COLO668 (cell line): ENCODE data around the gene EPS15.
"Not testable (repeated sequence)": the region's sequence is repeated elsewhere in the genome, so short reads cannot be mapped to it uniquely, and the experiment has no call there.

Source experiments
- DNase-seq: peaks from one replicate; lab custom pipeline; 2025; ENCODE audit not compliant: unreplicated experiment; lab: John Stamatoyannopoulos, UW

EPS15 gene

DNA sequence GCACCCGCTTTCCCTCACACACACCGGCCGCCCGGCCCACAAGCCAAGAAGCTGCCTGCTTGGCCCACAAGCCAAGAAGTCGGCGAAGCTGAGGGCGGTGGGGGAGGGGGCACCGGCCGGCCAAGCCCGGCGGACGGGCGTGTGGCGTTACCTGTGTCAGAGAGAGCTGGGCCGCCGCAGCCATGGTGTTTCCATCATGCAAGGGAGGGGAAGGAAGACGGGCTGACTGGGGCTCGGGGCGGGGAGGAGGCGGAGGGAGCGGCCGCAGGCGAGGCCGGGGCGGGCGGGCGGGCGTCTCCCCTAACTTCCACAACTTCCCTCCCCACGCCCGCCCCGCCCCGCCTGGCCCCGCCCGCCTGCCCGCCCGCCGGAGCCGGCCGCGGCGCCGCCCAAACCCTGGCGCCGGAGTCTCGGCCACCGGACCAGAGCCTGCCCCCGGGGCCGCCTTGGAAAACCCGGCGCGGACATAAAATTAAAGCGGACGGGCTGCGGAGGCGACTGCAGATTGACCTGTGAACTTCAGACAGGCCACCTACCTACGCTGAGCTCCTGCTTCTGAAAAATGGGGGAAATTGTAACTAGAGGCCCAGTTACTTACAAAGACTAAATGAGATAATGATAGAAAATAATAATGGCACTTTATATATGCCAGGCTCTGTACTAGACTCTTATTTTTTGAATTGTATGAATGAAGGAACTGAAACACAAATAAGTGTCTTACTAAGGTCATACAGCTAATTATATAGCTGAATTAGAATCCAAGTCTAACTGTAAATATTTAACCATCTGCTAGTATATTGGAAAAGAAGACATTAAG, at the start of gene EPS15:
TSS of gene EPS15 (minus strand) at position 219 of the 817 bp plus-strand sequence. CDS start at position 184, 35 bp downstream.
- peak; percentile 97 for DNase-seq

DNA sequence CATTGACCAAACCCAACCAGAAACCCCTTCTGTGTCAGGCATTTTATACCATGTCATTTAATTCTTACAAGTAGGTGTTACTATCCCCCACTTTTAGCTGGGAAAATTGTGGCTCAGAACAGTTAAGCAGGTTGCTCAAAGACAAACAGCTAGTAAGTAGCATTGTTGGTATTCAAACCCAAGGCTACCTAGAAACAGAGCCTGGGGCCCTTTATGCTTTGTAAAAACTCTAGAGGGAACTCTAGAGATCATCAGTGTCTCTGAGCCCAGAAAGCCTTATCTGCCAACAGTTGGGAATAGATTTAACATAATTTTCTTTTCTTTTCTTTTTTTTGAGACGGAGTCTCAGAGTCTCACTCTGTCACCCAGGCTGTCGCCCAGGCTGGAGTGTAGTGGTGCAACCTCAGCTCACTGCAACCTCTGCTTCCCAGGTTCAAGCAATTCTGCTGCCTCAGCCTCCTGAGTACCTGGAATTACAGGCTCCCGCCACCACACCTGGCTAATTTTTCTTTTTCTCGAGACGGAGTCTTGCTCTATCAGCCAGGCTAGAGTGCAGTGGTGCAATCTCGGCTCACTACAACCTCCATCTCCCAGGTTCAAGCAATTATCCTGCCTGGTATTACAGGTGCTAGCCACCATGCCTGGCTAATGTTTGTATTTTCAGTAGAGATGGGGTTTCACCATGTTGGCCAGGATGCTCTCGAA, 49.3 kb upstream of the EPS15 start:
- DNase-seq: no peak

DNA sequence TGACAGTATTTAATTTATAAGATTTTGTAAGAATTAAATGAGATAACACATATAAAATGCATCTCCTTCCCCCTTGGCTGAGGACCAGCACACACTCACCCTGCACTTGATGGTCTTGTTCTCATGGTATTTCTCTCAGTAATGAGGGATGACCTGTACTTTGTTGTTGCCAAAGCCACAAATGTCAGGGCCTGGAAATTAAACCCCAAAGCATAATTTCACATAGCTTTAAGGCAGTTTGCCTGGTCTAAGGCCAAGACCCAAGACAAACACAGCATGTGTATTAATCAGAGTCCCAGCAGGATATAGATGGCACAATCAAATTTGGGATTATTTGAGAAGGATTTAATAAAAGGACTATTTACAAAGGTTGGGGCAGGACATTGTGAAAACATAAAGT, 48.6 kb upstream of the EPS15 start:
- no peak for DNase-seq

DNA sequence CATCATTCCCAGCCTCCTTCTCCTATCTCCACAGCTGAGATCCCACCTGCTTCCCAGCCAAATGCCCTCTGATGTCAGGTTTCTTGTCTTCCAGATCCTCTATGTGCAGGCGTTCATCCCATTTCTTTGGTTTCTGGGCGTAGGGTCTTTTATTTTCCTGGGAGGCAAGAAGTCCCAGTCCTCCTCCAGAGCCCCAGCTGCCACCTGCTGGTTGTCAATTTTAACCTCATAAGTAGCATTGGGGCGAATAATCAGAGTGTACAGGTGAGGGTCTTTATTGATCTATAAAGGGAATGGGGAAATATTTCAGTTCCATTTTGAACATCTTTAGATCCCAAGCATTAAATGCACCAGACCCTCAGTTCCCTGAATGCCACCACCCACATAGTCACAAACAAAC, 47.2 kb upstream of the EPS15 start:
- no peak for DNase-seq

DNA sequence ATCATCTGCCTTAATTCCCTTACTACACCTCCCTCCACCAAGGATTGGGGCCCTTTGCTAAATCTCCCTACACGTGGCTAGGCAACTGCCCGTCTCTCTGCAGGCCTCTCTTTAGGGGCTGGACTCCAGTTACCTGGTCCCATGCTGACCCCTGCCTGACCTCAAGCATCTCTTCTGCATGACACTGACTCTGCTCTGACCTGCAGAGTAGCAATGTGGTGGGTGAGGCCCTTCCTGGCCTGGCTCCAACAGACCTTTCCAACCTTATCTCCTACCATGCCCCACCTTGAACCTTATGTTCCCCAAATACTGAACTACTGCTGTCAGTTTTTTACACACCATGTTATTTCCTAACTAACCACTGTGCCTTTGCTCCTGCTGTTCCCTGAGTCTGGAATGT, 45.9 kb upstream of the EPS15 start:
- DNase-seq: no peak

DNA sequence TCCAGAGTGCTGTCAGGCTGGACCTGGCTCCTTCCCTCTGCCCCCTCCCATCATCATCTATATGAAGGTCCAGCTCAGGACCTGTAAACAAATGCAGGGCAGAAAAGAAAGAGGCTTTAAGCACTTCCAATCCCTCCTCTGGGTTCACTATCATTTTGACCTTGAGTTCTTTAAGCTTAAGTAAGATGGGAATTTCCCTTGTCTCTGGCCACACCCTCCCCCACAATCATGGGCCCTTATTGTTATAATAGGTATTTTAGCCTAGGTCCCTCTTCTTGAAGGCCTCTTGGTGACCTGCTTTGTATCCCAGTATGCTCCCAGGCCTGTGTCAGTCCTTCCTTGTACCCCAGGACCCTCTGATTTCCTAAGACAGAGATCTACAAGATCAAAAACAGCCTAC, 45.1 kb upstream of the EPS15 start:
- no peak for DNase-seq

DNA sequence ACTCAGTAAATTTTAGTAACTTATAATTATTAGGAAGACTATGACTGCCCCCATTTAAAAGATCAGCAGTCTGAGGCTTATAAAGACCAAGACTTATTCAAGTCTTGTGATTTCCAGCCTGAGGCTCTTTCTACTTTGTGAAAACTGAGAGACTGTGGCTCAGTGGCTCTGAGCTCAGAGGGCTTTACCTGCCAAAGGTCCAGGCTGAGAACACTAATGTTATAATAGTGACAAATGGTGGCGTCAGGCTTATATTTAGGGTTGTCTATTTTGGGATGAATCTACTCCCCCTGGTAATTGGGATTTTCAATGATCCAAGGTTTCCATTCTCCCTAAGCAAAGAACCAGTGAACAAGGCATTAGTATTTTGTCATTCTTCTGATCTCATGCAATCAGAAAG, 42.6 kb upstream of the EPS15 start:
- no peak for DNase-seq

DNA sequence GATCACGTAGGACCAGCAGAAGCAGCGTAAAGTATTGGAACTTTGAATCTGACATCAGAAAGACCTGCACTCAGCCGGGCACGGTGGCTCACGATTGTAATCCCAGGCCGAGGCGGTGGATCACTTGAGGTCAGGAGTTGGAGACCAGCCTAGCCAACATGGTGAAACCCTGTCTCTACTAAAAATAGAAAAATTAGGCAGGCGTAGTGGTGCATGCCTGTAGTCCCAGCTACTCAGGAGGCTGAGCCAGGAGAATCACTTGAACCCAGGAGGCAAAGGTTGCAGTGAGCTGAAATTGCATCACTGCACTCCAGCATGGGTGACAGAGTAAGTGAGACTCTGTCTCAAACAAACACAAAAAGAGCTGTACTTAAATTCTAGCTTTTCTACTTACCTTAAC, 41.8 kb upstream of the EPS15 start:
- DNase-seq: not testable (repeated sequence)

DNA sequence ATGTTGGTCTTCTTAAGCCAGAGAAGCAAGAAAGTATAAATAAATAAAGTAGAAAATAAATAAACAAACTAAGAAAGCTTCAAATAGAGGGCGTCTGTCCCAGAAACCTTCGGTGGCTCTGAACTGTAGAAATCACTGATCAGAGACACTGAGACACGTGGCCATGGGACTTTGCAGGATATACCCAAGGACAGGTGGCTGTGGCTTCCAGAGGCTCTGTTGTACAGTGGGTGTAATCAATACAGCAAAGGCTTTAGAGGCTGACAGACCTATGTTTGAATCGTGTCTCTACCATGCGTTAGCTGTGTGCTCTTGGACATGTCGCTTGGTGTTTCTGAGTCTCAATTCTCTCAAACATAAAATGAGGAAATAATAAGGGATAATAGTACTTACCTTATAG, 41.0 kb upstream of the EPS15 start:
- DNase-seq: no peak

DNA sequence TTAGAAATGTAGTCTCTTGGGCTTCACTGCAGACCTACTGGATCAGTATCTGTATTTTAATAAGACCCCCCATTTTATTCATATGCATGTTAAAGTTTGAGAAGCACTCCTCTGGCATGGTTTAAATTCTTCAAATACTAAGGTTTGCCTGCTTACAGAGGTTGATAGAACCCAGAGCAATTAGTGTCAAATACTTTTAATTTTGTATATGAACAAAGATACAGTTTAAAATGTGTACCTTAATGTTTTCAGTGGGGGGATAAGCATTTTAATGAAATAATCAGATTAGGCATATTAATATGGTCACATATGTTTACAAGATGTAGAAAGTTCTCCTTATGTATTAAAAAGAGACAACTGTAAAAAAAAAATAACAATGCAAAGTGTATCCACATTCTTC, 40.4 kb upstream of the EPS15 start:
- DNase-seq: no peak

DNA sequence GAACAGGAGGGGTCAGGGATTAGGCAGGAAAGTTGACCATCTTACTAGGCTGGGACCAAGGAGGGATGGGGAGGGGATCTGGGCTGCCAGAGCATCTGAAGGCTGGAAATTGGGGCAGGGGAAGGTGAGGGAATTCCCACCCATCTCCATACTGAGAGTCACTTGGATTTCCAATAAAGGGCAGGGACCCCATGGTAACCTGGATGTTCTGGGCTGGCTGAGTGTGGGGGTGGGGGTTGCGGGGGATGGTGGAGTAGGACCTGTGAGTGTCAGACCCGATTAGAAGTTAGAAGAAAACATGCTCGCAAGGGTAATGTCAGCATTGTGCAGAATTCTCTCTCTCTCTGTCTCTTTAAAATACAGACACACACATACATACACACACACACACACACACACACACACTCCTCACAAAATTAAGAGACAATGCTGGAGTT, 40.0 kb upstream of the EPS15 start:
- no peak for DNase-seq

DNA sequence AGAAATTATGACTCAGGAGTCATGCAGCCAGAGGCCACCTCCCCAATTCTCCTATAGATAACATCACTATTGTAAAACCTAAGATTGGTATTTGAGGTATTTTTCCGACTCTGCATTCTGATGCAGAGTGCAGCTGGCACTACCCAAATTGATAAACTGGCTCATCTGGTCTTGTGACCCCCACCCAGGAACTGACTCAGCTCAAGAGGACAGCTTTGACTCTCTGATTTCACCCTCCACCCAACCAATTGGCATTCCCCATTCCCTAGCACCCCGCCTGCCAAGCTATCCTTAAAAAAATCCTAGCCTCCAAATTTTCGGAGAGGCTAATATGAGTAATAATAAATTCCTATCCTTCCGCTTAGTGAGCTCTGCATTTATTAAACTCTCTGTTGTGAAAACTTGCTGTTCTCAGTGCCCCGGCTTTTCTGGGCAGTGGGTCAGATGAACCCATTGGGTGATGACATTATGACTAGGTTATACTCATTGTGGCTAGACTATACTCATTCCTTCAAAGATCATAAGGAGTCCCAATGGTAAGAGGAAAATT, 39.4 kb upstream of the EPS15 start:
- no peak for DNase-seq

DNA sequence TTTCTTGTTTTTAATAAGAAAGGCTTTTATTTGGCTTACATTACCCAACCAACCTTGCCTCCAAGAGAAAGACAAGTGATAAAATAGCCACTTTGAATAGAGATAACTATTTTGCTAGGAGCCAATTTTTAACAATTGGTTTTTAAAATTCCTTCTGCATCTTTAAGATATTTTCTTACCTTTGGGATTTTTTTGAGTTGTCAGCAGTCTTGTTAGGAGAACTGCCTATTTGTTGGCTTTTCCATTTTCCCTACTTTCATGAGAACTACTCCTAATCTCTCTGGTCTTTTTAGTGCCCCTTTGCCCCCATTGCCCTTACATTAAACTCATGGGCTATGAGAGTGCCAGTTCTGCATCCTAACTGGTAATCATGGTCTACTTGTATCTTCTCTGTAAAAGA, 38.1 kb upstream of the EPS15 start:
- no peak for DNase-seq

DNA sequence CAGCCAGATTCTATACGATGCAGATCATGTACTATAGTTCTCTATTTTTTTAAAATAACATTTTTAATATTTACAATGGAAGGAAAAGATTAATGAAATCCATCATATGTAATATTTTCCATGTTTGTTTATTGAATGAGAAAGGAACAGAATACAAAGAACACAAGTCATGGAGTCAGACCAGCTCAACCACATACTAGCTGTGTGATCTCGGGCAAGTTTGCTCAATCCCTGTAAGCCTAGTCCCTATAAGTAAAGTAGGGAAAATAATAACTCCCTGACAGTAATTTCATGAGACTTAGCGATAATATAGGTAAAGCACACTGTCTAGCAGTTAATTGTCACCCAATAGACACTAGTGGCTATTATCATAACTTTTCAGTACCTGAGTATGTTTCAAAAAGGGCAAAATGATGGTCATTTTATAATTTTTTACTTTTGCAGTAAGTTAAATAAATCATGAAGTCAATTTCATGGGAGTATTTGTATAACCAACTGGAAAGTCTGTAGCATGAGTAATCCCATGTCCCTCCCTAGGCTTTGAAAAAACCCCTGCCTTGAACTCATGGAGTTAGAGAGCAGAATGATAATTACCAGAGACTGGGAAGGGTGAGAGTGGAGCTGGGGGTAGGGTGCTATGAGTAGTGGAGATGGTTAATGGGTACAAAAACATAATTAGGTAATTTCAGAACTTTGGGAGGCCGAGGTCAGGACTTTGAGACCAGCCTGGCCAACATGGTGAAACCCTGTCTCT, 37.0 kb upstream of the EPS15 start:
- DNase-seq: no peak

DNA sequence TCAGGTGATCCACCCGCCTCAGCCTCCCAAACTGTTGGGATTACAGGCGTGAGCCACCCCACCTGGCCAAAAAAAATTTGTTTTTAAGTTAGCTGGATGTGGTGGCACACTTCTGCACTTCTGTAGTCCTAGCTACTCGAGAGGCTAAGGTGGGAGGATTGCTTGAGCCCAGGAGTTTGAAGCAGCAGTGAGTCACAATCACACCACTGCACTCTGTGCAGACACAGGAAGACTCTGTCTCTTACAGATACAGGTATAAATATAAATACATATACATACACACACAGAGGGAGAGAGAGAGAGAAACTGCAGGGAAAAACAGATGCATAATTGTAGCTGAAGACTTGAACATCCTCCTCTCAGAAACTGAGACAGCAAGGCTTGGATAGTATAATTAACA, 34.8 kb upstream of the EPS15 start:
- no peak for DNase-seq

DNA sequence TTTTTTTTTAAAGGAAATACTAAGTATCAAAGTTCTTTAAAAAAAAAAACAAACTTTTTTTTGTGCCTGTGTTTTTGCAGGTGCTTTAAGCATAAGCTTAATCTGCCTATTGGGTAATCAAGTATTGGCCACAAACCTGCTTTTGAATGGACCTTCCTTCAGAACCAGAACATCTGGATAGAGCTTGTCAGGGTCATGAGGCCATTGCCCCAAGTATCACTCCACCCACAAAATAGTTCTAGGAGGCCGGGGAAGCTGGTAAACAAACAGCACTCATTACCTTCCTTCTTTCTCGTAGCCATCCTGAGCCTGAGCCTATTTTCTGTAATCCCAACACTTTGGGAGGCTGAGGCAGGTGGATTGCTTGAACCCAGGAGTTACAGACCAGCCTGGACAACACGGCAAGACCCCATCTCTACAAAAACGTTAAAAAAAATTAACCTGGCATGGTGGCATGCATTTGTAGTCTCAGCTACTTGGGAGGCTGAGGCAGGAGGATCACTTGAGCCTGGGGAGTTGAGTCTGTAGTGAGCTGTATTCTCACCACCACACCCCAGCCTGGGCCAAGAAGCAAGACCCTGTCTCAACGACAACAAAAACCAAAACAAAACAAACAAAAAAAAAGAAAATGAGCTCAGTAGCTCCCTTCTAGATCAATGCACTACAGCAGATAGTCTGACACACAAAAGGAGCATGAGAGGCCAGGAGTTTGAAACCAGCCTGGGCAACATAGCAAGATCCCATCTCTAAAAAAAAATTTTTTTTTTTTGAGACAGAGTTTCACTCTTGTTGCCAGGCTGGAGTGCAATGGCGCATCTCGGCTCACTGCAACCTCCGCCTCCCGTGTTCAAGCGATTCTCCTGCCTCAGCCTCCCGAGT, 34.1 kb upstream of the EPS15 start:
- no peak for DNase-seq

DNA sequence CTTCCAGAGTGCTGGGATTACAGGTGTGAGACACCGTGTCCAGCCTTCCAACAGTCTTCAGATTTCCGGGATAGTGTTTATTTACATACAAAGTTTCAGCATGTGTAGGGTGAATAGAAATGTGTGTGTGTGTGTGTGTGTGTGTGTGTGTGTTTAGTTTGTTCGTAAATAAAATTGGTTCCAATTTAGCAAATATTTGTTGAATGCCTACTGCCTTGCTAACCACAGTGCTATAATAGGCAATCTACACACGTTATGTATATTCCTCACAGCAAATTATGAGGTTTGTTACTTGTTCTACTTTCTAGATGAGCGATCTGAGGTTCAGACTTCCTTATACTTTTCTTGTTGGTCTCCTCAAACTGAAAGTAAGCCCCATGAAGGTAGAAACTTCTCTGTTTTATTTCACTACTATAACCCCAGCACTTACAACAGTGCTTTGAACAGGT, 32.8 kb upstream of the EPS15 start:
- no peak for DNase-seq

DNA sequence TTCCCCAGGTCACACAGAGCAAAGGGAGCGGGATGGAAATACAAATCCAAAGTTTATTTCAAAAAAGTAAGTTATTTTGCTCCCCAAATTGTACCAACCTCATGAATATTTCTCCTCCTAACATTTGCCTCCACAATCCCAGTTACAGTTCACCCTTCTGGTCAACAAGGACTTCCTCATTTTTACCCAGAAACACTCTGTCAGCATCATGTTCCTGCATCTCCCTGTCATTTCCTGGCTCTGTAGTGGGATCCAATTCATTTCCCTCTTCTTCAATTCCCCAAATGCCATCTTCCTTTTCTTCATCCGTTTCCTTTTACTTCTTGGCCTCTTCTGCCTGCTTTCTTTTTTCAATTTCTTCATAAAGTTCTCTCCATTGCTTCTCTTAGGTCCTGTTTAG, 32.0 kb upstream of the EPS15 start:
- DNase-seq: no peak

DNA sequence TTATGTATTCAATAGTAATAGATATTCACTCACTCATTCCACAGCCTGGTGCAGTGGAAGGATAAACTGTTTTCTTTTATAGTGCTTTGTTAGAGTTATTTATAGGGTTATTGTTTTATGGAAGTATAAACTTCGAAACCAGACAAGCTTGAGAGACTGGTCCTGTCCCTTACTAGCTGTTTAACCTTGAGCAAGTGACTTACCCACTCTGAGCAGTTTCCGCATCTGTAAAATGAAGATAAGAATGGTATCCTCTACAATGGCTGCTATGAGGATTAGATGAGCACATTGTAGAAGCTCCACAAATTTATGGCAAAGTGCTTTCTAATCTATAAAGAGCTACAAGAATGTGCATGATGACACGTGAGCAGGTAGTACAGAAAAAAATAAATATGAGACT, 30.8 kb upstream of the EPS15 start:
- no peak for DNase-seq

DNA sequence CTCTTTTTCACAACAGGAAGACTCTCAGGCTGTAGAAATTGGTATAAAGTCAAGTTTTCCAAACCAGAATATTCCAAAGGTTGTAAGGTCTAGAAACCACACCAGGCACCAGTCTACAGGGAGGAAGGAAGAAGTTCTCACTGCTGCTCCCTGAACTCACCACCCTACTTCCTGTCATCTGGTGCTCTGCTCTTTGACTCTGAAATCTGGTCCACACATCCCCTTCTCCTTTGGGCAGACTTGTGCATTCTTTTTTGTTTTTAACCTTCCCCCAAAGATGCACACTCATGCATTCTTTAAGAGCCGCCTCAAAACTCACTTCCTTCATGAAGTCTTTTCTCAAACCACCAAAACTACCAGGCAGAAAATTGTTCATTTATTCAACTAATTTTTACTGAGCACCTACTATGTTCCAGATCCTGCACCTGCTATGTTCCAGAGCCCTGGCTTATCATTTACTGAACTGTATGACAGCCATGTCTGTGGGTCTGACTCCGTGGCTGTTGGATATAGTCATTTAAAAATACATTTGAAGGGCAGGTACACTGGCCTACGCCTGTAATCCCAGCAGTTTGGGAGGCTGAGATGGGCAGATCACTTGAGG, 30.1 kb upstream of the EPS15 start:
- DNase-seq: no peak
